Inflammatory macrophage treated with lipopolysaccharide for 4 hours (primary cell): ENCODE measurements around the gene SUN1.

Source experiments
- DNase-seq: peaks from one replicate; pipeline ENCODE4 v3.0.0-alpha.2; 2020

Gene SUN1

DNA sequence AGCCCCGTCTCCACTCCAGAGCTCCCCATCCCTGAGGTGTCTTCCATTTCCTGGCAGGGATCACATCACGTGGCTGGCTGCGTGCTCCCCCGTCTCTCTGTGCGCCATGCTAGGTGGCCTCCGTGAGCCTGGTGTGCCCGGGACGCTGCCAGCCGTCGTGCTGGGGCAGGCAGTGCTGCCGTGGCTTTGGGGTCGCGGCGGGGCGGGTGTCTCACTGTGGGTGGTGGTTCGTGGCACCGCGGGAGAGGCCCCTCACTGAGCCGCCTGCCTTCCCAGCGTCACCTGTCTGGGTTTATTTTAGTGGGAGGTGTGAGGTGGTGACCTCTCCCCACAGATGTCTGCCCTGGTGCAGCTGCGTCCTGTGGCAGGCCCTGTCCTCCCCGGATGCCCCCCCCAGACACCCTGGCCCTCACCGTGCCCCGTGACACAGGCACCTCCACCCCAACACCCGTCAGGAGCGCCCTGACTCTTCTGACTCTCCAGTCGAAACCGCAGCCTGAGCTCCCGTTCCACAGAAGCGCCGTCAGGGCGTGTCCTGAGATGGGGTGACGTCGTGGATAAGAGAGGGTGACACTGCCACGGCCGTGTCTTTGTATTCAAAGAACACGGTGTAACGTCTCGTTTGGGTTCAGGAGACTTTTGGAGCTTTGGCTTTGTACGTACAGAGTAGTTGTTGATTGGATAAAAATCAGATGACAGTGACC, 62.0 kb downstream of the SUN1 start:
- no peak for DNase-seq

DNA sequence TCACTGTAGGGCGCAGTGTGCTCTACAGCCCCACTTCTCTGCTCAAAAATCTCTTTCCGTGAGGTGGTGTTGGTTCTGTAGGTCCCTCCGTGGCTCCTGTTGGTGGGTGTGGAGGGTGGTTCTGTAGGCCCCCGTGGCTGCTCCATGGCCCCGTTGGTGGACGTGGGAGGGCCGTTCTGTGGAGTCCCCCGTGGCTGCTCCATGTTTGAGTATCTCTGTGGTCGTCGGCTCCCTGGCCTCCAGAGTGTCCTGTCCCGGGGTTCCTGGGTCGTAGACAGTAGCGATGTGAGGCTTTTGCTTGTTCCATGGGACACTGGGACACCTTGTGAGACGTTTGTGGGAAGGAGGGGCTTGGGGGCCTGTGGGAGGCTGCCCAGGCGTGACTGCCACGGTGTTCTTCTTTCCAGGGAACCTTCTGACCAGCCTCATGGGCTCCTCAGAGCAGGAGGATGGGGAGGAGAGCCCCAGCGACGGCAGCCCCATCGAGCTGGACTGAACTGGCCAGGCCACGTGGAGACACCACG, 62.7 kb downstream of the SUN1 start:
- no peak for DNase-seq

DNA sequence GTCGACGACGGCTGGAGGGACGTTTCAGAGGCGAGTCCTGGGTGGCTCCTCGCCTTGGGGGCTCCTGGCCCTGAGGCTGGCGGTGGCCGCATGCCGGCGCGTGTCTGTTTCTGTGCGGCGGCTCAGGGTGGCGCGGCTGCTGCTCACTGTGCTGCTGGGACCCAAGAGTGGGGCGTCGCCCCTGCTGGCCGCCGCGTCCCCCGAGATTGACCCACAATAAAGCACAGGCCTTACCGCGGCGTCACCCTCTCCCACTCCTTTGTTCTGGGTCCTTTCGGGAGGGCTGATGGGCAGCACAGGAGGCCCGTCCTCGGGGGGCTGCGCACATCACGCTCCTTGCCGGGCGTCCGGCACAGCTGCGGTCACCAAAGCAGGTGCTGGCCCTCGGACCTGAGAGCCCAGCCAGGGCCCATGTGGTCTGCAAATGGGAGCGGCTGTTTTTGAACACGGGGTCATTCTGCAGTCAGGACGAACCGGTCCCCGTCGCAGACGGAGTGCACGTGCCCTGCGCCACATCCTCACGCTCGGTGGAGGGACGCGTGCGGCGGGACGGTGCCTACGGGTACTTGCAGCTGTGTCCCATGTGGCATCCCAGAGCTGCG, 63.3 kb downstream of the SUN1 start:
- no peak for DNase-seq

DNA sequence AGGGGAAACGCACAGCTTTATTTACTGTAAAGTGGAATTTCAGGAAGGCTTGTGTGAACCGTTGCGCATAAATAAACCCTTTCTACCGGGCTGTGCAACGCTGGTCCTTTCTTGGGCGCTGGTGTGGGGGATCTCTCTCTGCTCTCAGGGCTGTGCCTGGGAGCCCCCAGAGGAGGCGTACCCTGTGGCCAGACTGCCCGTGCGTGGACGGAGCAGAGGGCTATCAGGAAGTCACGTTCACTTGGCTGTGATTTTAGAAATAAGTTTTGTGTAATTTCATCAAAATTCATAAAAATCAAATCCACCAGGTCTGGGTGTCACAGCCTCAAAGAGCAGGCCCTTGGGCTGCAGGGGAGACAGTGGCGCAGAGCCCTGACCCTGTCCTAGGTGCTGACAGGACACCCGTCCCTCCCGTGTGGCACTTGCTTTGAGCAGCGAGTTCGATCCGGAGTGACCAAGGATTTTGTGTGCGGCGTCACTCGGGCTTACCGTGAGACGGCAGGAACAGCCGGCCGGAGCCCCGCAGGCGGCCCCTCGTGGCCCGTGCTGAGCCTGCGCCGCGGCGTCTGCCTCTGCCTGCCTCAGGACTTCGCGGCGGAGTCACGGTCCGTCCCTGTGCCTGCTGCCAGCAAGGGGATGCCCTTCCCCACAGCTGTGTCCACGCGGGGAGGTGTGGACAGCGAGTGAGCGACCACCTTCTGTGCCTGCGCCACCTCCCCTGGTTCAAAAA, 64.2 kb downstream of the SUN1 start:
- DNase-seq, result no peak

DNA sequence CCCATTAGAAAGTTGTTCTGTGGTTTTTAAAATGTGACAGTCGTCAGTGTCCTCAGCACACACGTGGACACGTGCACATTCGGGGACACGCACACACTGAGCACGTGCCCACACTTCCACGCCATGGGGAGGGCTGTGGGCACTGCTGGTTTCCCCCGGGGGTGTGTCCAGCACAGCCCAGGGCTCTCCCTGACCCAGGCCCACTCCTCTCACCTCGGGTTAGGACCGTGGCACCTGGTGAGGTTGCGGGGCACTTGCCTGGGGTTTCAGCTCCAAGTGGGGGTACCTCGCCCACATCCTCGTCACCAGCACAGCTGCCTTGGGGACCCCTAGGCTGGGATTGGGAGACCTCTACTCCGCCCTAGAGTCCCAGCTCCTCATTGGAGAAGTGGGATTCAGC, 64.8 kb downstream of the SUN1 start:
- DNase-seq, result no peak

DNA sequence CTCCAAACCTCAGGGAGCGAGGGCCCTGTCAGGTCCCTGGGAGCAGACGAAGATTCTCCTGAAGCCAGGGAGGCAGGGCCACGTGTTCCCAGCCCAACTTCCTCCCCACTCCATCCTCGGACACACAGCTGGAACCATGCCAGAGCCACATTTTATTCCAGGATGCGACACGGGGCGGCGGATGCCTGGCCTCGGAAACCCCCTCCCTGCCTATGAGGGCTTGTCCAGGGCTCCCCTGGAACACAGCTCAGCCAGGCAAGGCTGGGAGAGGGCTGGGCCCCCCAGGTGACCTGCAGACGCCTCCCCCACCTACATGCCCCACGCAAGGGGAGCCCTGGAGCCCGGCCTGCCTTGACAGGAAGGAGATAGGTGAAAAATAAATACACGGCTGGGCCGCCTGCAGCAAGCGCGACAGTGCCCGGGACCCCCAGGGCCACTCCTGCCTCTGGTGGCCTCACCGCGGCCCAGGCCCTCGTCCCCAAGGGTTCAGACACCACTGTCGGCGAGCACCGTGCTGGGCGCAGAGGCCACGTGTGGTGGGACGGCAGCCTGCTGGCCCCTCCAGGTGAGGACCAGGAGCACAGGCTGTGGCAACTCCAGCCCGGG, 65.6 kb downstream of the SUN1 start:
- no peak for DNase-seq

DNA sequence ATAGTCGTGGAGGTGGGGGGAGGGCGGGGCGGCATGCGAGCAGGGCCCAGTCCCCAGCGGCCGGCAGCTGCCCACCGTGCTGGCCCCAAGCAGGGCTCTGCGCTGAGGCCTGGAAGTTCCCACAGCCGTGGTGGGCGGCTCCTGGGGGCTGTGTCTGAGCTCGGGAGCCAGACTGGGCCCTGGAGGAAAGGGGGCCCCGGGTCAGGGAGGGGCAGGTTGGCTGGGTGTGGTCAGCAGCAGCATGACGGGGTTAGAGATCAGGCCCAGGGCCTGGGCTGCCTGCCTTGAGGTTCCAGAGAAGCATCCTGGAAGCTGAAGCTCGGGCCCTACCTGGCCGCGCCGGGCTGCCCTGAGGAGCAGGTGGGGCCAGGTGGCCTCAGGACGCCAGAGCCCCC, 66.2 kb downstream of the SUN1 start:
- no peak for DNase-seq

DNA sequence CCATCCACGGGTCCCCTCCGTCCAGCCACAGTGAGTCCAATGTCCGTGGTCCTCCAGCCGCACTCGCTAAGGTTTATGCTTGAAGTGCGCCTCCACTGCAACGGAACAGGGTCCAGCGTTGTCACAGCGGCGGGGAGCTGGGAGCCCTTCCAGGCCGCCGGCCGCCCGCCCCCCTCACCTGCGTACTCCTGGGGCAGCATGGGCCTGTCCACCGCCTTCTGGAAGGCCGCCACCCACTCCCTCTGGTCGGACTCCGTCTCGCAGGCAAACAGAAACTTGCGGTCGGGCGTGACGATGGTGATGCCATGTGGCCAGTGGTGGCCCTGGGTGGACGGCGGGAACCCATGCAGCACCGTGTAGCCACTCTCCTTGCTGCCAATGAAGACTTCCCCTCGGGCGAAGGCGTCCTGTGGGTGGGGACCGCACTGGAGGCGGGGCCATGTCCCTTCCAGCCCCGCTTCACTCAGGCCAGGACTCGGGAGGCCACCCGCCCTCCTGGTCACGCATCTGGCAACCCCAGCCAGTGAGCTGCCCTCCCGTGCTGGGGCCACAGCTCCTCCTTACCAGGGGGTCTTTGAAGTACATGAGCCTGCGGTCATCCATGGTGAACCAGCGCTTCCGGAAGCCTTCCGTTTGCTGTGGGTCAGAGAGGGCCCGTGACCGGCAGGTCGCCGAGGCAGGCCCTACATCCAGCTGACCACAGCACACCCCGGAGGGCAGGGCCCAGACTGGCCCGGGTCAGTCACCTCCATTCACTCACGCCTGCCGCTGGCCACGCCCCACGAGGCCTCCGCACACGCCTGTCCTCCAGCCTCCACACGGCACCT, 66.8 kb downstream of the SUN1 start:
- no peak for DNase-seq

DNA sequence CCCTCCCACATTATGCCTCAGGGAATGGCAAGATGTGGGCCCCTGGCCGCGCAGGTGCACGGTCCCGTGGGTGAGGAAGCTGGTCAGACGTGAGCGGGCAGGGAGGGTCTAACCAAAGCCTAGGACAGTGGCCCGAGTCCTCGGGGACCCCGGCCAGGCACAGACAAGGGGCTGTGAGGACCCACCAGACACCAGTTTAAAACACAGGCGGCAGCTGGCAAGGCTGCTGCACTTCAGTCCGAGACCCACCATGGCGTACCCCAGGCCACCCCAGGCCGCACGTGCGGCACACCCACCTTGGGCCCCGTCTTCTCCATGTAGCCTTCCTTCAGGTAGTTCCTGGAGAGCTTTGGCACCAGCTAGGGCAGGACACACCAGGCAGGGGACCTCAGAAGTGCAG, 67.5 kb downstream of the SUN1 start:
- DNase-seq, result no peak

DNA sequence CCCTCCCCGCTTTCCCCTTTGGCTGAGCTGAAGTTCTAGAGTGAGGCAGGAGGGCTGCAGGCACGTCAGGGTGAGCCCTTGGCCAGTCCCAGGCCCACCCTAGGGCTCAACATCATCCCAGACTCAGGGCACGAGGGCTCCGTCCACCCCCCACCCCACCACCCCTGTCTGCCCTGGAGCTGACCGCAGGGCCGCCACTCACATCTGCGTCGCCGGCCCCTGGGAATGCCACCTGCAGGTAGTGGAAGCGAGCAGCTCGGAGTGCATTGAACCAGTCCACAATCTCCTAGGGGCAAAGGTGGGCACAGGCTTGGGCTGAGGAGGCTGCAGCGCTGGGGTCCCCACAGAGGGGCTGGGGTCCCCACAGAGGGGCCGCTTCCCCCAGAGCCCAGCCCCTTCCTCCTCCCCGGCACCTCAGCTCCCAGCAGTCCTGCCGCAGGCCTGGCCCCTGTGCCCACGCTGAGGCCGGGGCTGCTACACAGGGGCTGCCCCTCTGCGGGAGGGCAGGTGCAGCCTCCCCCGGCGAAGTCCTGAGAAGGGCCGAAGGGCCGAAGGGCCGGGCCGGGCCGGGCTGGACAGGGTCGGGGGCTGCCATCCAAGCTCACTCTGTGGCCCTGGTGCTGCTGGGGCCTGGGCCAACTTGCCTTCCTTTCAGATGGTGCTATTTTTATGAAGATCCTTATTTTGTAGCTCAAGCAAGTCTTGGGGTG, 68.2 kb downstream of the SUN1 start:
- no peak for DNase-seq

DNA sequence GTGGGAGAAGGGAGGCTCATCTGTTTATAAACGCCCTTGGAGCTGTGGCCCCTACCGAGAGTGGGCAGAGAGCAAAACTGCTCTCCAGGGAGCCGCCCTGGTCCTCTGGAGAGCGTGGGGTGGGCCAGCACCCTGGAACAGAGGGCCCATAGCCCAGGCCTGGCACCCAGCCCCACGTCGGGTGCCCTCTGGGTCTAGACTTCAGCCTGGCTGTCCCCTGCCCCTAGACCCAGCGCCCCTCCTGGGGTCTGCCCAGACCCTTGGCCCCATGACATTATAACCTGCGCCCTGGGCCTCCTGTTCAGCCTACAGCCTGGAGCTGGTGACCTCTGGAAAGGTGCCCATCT, 68.7 kb downstream of the SUN1 start:
- no peak for DNase-seq

DNA sequence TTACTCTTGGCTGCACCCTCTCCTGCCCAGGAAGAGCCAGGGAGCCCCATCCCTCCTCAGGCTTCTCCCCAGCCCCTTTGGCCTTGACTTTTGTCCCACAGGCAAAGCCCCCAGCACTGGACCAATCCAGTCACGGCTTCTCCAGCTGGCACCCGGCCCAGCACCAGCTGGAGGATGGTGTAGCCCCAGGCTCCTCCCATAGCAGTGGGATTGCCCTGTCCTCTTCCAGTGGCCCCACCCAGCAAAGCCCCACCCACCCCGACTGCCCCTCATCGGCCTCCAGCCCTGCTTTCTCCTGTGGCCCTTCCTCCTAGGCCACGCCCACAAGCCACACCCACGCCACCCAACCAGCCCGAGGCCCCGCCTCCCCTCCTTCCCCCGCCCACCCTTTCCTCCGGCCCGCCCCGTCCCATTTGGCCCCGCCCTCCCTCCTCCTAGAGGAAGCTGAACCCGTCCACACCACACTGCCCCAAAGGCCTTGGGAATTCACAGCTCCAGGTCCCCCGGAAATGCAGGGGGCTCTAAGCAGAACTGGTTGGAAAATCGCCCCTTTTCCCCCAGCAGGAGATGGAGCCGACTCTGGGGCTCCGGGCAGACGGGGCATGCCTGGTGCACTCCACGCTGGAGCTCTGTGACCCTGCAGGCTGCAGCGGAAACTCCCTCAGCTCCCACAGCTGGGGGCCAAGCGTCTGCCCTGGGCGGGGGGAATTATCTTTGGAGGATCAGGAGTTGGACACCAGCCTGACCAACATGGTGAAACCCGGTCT, 69.3 kb downstream of the SUN1 start:
- DNase-seq, result peak; percentile 87

DNA sequence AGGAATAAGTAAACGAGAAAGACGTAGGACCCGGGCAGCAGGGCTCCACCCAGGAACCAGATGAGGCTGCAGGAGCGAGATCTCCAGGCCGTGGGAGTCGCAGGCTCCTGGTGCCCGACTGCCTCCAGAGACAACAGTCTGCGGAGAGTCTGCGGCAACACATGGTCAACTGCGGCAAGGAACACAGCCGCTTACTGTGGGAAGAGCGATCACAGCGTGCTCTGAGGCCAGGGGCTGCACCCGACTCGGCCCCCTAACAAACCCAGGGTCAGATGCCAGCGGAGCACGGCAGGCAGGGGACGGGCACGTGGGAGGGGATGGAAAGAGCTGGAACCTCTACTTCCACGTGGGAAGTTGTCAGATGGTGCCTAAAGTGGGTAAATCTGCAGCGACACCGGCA, 70.7 kb downstream of the SUN1 start:
- DNase-seq, result no peak

DNA sequence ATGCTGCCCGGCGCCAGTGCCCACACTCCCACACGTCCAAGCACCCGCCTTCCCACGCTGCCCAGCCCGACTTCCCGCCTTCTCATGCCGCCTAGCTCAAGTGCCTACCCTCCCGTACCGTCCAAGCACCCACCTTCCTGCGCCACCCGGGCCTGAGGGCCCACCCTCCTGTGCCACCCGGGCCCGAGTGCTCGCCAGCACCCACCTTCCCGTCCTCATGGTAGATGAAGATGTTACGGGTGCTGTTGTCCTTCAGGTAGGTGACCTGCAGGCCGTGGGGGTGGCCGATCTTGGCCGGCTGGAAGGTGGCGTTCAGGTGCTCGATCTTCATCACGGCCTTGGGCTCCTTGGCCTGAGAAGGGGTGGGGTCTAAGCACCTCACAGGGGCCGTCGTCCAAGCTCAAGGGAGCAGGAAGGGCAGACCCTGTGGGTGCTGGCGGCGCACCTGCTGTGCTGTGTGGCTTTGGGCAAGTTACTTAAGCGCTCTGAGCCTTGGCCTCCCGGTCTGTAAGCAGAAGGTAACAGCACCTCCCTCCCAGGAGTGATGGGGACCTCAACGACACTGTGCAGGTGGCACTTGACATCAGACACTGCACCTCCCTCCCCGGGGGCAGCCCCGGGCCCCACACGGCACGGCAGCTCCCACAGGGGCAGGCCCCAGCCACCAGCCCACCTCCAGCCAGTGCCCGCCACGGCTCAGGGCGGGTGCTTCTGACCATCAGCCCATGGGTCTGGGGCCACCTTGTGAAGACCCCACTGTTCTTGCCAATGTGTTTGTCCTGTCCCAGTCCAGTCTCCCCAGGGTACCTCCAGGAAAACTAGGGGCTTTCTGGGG, 71.9 kb downstream of the SUN1 start:
- no peak for DNase-seq

DNA sequence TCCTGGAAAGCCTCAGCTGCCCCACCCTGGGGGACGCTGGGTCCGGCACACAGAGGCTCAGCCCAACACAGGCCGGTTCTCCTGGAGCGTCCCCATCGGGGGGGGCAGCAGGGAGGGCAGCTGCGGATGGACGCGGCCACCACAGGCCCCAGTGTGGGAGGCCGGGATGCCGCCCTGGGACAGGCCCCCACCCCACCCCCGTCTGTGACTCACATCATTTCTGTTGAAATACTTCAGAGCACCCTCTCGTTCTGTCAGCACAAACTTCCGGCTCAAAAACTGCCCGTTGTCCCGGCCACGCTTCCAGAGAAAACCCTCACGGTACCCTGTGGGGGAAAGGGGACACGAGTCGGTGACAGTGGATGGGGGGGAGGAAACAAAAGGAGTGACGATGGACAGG, 72.6 kb downstream of the SUN1 start:
- DNase-seq, result no peak

DNA sequence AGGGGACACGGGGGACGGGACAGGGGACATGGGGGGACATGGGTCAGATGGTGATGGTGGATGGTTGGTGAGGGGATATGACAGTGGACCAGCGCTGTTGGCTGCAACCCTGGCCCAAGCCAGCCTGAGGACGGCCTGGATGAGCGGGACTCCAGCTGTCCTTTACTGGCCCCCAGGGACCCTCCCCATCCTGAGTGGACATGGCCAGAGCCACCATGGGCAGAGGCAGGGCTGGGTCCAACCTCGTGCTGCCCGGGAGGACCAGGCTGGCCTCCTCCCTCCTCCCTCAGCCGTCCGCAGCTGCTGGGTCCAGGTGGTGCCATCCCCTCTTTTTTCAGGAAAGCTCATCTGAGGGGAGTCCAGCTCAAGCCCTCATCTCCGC, 74.5 kb downstream of the SUN1 start:
- no peak for DNase-seq

DNA sequence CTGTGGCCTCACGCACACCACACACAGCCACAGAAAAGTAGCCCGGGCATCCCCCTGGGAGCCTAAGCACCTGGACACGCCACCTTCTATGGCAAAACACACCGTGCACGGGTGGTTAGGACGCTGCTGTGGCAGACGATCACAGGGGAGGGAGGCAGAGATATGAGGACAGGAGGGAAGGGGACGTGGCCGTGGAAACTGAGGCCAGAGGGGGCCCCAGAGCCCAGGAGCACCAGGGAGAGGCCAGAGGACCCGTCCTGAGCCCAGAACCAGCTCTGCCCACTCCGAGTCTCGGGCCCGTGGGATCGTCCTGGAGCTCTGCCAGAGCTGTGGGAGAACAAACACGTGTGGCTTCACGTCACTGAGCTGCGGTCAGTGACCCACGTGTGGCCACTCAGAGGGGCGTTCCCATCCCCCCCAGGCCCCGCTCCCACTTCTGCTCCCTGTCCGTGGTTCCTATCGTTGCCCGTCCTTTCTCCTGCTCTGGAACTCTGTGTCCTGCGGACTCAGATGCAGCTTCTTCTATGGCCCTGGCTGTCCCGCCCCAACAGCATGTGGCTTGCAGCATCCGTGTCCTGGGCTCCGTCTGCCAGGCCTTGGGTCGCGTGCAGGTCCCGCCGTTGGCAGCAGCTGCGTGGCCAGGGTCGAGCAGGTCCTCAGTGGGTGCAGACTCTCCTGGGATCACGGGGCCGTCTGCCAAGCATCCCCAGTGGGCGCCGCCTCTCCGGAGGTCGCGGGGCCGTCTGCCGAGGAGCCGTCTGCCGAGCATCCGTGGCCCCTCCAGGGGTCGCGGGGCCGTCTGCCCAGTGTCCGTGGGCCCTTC, 75.1 kb downstream of the SUN1 start:
- no peak for DNase-seq

DNA sequence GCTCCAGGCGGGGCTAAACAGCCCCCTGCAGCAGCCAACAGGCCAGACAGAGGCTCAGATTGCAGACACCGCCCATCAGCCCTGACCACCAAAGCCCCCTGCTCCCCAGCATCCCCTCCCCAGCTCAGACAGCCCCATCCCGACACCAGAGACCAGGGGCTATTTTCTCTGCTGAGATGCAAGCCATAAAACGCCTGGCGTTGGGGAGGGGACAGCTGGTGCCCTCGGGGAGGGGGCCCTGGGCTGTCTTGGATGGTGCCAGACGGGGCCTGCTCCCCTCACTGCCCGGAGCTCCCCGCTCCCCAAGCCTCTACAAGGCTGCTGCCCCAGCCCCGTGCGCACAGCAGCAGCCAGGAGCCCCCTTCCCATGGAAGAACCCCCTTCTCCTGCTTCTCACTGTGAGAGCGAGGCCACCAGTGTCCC, 75.9 kb downstream of the SUN1 start:
- no peak for DNase-seq

DNA sequence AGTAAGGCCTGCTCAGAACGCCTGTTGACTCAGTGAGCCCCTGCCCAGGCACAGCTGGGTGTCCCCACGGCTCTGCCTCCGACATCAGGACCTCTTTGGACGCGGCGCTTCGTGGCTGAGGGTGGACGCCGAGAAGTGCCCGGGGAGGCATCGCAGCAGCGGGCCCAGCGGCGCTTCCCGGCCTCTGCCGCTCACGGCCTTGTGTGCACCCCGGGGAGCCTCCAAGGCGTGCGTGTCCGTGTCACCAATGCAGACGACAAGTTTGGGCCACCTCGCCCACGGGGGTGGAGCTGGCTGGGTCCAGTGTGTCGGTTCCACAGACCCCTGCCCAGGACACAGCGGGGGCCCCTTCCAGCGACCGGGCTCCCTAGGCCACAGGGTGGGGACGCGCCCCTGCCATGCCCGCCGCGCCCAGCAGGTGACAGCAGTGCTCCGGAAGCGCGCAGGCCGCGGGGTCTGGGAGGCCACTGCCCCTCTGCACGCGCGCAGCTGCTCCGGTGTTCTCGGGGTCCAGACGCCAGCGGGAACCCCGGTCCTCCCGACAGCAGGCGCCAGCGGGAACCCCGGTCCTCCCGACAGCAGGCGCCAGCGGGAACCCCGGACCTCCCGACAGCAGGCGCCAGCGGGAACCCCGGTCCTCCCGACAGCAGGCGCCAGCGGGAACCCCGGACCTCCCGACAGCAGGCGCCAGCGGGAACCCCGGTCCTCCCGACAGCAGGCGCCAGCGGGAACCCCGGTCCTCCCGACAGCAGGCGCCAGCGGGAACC, 76.5 kb downstream of the SUN1 start:
- DNase-seq, result peak; percentile 49
